Osteoblast (primary cell): Measurements from ENCODE around the gene FRMD4A. TPM values are rescaled to one million over a fixed set of nuclear protein-coding genes. Genes with fewer than 3 reads are reported as not detected.
A peak's percentile ranks its signal among the peaks of the same experiment; 100 is the strongest.

Source experiments
- DNase-seq: peaks from one replicate; pipeline ENCODE4 v3.0.0; 2011; ENCODE audit warnings: low spot score, mixed read lengths; ENCODE audit not compliant: insufficient read length; ENCODE audit errors: missing footprints
- H2AFZ ChIP-seq: 2 replicates; pipeline ENCODE4 v1.6.0; 2011; ENCODE audit warnings: mild to moderate bottlenecking, low read length
- H3K27ac ChIP-seq: 2 replicates; pipeline ENCODE4 v1.5.1; 2011; ENCODE audit warnings: mild to moderate bottlenecking, low read depth, low read length, moderate library complexity
- H3K27me3 ChIP-seq: 2 replicates; pipeline ENCODE4 v1.6.0; 2012; ENCODE audit warnings: mild to moderate bottlenecking, control low read depth, inconsistent platforms, low read length, moderate library complexity; ENCODE audit not compliant: insufficient read depth
- H3K36me3 ChIP-seq: 2 replicates; pipeline ENCODE4 v1.5.1; 2011; ENCODE audit warnings: mild to moderate bottlenecking, low read length, control low read depth, moderate library complexity; ENCODE audit not compliant: insufficient read depth
- H3K4me1 ChIP-seq: 2 replicates; pipeline ENCODE4 v1.5.1; 2011; ENCODE audit warnings: mild to moderate bottlenecking, low read length, control low read depth, moderate library complexity; ENCODE audit not compliant: insufficient read depth
- H3K4me2 ChIP-seq: 2 replicates; pipeline ENCODE4 v1.6.0; 2011; ENCODE audit warnings: mild to moderate bottlenecking, low read length; ENCODE audit not compliant: insufficient read depth
- H3K4me3 ChIP-seq: fragments of 200-600 bp; sonication (generic); 3 replicates; pipeline ENCODE4 v1.5.1; 2012; ENCODE audit warnings: mild to moderate bottlenecking, low read length, inconsistent platforms; ENCODE audit not compliant: insufficient read depth
- H3K79me2 ChIP-seq: 2 replicates; pipeline ENCODE4 v1.6.0; 2012; ENCODE audit warnings: mild to moderate bottlenecking, low read length, control low read depth, inconsistent platforms; ENCODE audit not compliant: insufficient read depth
- H3K9me3 ChIP-seq: 2 replicates; pipeline ENCODE4 v1.5.1; 2011; ENCODE audit warnings: low read depth, low read length, control low read depth
- H4K20me1 ChIP-seq: 2 replicates; pipeline ENCODE4 v1.6.0; 2012; ENCODE audit warnings: mild to moderate bottlenecking, low read length, control low read depth; ENCODE audit not compliant: insufficient read depth
- CTCF ChIP-seq: IDR thresholded peaks from 2 replicates; pipeline ENCODE4 v1.5.1; 2011; ENCODE audit warnings: mild to moderate bottlenecking, low read depth, low read length, moderate library complexity; ENCODE audit errors: extremely low read depth
- total RNA-seq: library from RNA; depleted of rRNA; stranded (reverse); fragments of >200 nt; gene quantifications from 2 replicates; pipeline ENCODE4 v1.2.3, GENCODE V29; 2012

FRMD4A gene
- total RNA-seq, 1 donor: 41.3 TPM

GRCh38 chr10:14296065-14296709, 34.5 kb downstream of the FRMD4A start:
- Histone ChIP-seq H3K4me1 (no peaks in the 10 kb centered on the region), H2AFZ (no peak overlapping the region), H3K36me3 (no peaks in the 10 kb centered on the region), H3K27me3 (peaks cover 22% of the 10 kb centered on the region), H3K9me3 (no peaks in the 10 kb centered on the region), H3K79me2 (no peaks in the 10 kb centered on the region), H4K20me1 (no peaks in the 10 kb centered on the region), H3K4me3 (no peak overlapping the region), H3K4me2 (no peak overlapping the region), H3K27ac (no peak overlapping the region)
- peak; percentile 31 for DNase-seq
- no peak for TF ChIP-seq CTCF

- Histone ChIP-seq H3K4me3 (no peak overlapping the region), H3K4me1 (no peaks in the 10 kb centered on the region), H4K20me1 (no peaks in the 10 kb centered on the region), H3K4me2 (no peak overlapping the region), H2AFZ (no peak overlapping the region), H3K79me2 (no peaks in the 10 kb centered on the region), H3K9me3 (no peaks in the 10 kb centered on the region), H3K27me3 (peaks cover 13% of the 10 kb centered on the region), H3K36me3 (no peaks in the 10 kb centered on the region), H3K27ac (no peak overlapping the region)
- DNase-seq: no peak
- no peak for TF ChIP-seq CTCF
Measured at GRCh38 chr10:14294347-14295059, 36.2 kb downstream of the FRMD4A start.

- DNase-seq: no peak
- no peaks in the 10 kb centered on the region for H3K4me1 ChIP-seq
- no peaks in the 10 kb centered on the region for H3K79me2 ChIP-seq
- no peak for TF ChIP-seq CTCF
- H3K27me3 ChIP-seq: peaks cover 12% of the 10 kb centered on the region
- no peak overlapping the region for H2AFZ ChIP-seq
- H3K4me3 ChIP-seq: no peak overlapping the region
- no peaks in the 10 kb centered on the region for H4K20me1 ChIP-seq
- H3K27ac ChIP-seq: no peak overlapping the region
- no peaks in the 10 kb centered on the region for H3K9me3 ChIP-seq
- no peak overlapping the region for H3K4me2 ChIP-seq
- no peaks in the 10 kb centered on the region for H3K36me3 ChIP-seq
Measured at GRCh38 chr10:14293526-14293925, 37.2 kb downstream of the FRMD4A start.

GRCh38 chr10:14291296-14291695, 39.4 kb downstream of the FRMD4A start:
- no peaks in the 10 kb centered on the region for H3K9me3 ChIP-seq
- no peaks in the 10 kb centered on the region for H3K79me2 ChIP-seq
- H3K27me3 ChIP-seq: peaks cover 19% of the 10 kb centered on the region
- TF ChIP-seq CTCF: no peak
- no peak overlapping the region for H2AFZ ChIP-seq
- H3K36me3 ChIP-seq: no peaks in the 10 kb centered on the region
- no peaks in the 10 kb centered on the region for H3K4me1 ChIP-seq
- H3K27ac ChIP-seq: no peak overlapping the region
- DNase-seq: no peak
- no peaks in the 10 kb centered on the region for H4K20me1 ChIP-seq
- no peak overlapping the region for H3K4me2 ChIP-seq
- H3K4me3 ChIP-seq: no peak overlapping the region
